ENCODE measurements around the gene LRRC8C. TPM values are rescaled to one million over a fixed set of nuclear protein-coding genes. Genes with fewer than 3 reads are reported as not detected.

LRRC8C gene
- total RNA-seq, 3 donors from 2014 or later: 1.5 to 5.0 (median 3.0) TPM

- Histone ChIP-seq H3K4me1 (ENCODE audit: low read depth) (no peaks in the 10 kb centered on the region), H3K36me3 (ENCODE audit: low read depth) (no peaks in the 10 kb centered on the region), H3K4me3 (no peak overlapping the region), H3K9me3 (no peaks in the 10 kb centered on the region)
- ATAC-seq (peak; percentile 36), DNase-seq (no peak)
- no peak for TF ChIP-seq CTCF (IDR thresholded peaks at IDR 0.05)
- intact Hi-C loops (cut with DNase I, micrococcal nuclease): no loop called here
Observed at GRCh38 chr1:89659322-89660081, 26.6 kb downstream of the LRRC8C start.

GRCh38 chr1:89660224-89661061 is 27.5 kb downstream of the LRRC8C start:
- Histone ChIP-seq H3K9me3 (no peaks in the 10 kb centered on the region), H3K36me3 (ENCODE audit: low read depth) (no peaks in the 10 kb centered on the region), H3K4me3 (no peak overlapping the region), H3K4me1 (ENCODE audit: low read depth) (no peaks in the 10 kb centered on the region)
- no peak for ATAC-seq
- no peak for DNase-seq
- TF ChIP-seq CTCF (IDR thresholded peaks at IDR 0.05): no peak
- intact Hi-C loops (cut with DNase I, micrococcal nuclease): no loop called here

- no peak for DNase-seq
- Histone ChIP-seq H3K4me3 (no peak overlapping the region), H3K9me3 (no peaks in the 10 kb centered on the region), H3K4me1 (ENCODE audit: low read depth) (no peaks in the 10 kb centered on the region), H3K36me3 (ENCODE audit: low read depth) (no peaks in the 10 kb centered on the region)
- TF ChIP-seq CTCF (IDR thresholded peaks at IDR 0.05): no peak
- intact Hi-C loops (cut with DNase I, micrococcal nuclease): no loop called here
- ATAC-seq: no peak
Observed at GRCh38 chr1:89665941-89666340, 33.0 kb downstream of the LRRC8C start.

GRCh38 chr1:89666640-89667039 is 33.7 kb downstream of the LRRC8C start:
- TF ChIP-seq CTCF (IDR thresholded peaks at IDR 0.05): no peak

GRCh38 chr1:89667691-89668090 is 34.8 kb downstream of the LRRC8C start:
- no peaks in the 10 kb centered on the region for H3K9me3 ChIP-seq
- no peaks in the 10 kb centered on the region for H3K36me3 ChIP-seq (ENCODE audit: low read depth)
- no peak overlapping the region for H3K4me3 ChIP-seq
- no peaks in the 10 kb centered on the region for H3K4me1 ChIP-seq (ENCODE audit: low read depth)
- ATAC-seq (no peak), DNase-seq (no peak)
- intact Hi-C loops (cut with DNase I, micrococcal nuclease): no loop called here
- no peak for TF ChIP-seq CTCF (IDR thresholded peaks at IDR 0.05)

More at GRCh38 chr1:89666640-89667039, 33.7 kb downstream of the LRRC8C start:
- Histone ChIP-seq H3K9me3 (no peaks in the 10 kb centered on the region), H3K4me1 (ENCODE audit: low read depth) (no peaks in the 10 kb centered on the region), H3K36me3 (ENCODE audit: low read depth) (no peaks in the 10 kb centered on the region), H3K4me3 (no peak overlapping the region)
- DNase-seq (no peak), ATAC-seq (no peak)
- intact Hi-C loops (cut with DNase I, micrococcal nuclease): no loop called here
